Parathyroid adenoma (tissue), 2 donors: ENCODE results near the gene UBE2E2.

Source experiments
- H2AFZ ChIP-seq: fragments of 300-600 bp; sonication (generic); one replicate; pipeline ENCODE4 v1.7.0; 2017; ENCODE audit warnings: antibody characterized with exemption, mild to moderate bottlenecking
- H3K27ac ChIP-seq: fragments of 300-600 bp; sonication (generic); one replicate; pipeline ENCODE4 v1.7.0; 2017
- H3K27me3 ChIP-seq: fragments of 300-600 bp; sonication (generic); one replicate; pipeline ENCODE4 v1.7.0; 2017; ENCODE audit warnings: low read length; ENCODE audit not compliant: control insufficient read depth, insufficient read depth
- H3K36me3 ChIP-seq: fragments of 300-600 bp; sonication (generic); one replicate; pipeline ENCODE4 v1.7.0; 2017; ENCODE audit warnings: low read length; ENCODE audit not compliant: control insufficient read depth, insufficient read depth
- H3K4me1 ChIP-seq: fragments of 300-600 bp; sonication (generic); one replicate; pipeline ENCODE4 v1.7.0; 2017; ENCODE audit warnings: control low read depth
- H3K4me2 ChIP-seq: fragments of 300-600 bp; sonication (generic); one replicate; pipeline ENCODE4 v1.7.0; 2017; ENCODE audit warnings: low read length
- H3K4me3 ChIP-seq: fragments of 300-600 bp; sonication (generic); one replicate; pipeline ENCODE4 v1.7.0; 2017; ENCODE audit warnings: low read depth, low read length
- H3K79me2 ChIP-seq: fragments of 300-600 bp; sonication (generic); one replicate; pipeline ENCODE4 v1.7.0; 2017; ENCODE audit warnings: control low read depth
- H3K9ac ChIP-seq: fragments of 300-600 bp; sonication (generic); one replicate; pipeline ENCODE4 v1.7.0; 2017; ENCODE audit warnings: mild to moderate bottlenecking
- H3K9me3 ChIP-seq: fragments of 300-600 bp; sonication (generic); one replicate; pipeline ENCODE4 v1.7.0; 2017; ENCODE audit warnings: low read length; ENCODE audit not compliant: control insufficient read depth
- CTCF ChIP-seq: fragments of 300-600 bp; sonication (generic); IDR thresholded peaks from one replicate; pipeline ENCODE4 v1.7.0; 2017; ENCODE audit warnings: antibody characterized with exemption, mild to moderate bottlenecking
- donor health status: primary hyperparathyroidism.

The UBE2E2 gene

DNA sequence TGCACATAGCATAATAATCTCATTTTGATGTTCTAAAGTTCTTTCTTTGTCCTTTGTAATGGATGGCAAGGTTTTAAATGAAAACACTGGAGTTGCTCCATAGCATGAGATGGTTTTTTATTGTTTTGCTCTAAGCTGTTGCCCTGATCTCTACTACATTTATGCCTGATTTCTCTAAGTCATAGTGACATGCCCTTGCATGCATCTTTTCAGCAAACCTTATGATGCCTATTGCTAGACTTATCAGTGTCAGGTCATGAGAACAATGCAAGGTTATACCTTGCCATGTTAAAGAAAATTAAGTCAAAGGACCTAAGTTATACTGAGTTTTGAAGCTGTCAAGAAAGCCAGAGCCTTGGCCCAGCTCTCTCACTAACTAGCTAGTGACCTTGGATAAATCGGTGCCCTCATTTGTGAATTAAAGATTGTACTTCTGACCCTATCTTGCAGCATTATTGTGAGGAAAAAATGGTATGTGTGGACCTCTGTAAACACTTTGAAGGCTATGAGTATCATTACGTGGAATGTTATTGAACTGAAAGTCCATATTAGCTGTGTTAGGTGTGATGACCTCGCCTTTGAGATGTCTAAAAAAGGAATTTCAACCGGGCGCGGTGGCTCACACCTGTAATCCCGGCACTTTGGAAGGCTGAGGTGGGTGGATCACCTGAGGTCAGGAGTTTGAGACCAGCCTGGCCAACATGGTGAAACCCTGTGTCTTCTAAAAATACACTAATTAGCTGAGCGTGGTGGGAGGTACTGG, 346.2 kb downstream of the UBE2E2 start:
- no peak for TF ChIP-seq CTCF
- H3K9me3 ChIP-seq: no peaks in the 10 kb centered on the region
- H3K4me2 ChIP-seq: no peak overlapping the region
- no peaks in the 10 kb centered on the region for H3K79me2 ChIP-seq
- H3K36me3 ChIP-seq: no peaks in the 10 kb centered on the region
- H3K27me3 ChIP-seq: no peaks in the 10 kb centered on the region
- H3K9ac ChIP-seq: no peak overlapping the region
- no peak overlapping the region for H3K27ac ChIP-seq
- no peak overlapping the region for H2AFZ ChIP-seq
- no peak overlapping the region for H3K4me3 ChIP-seq
- H3K4me1 ChIP-seq: no peaks in the 10 kb centered on the region

DNA sequence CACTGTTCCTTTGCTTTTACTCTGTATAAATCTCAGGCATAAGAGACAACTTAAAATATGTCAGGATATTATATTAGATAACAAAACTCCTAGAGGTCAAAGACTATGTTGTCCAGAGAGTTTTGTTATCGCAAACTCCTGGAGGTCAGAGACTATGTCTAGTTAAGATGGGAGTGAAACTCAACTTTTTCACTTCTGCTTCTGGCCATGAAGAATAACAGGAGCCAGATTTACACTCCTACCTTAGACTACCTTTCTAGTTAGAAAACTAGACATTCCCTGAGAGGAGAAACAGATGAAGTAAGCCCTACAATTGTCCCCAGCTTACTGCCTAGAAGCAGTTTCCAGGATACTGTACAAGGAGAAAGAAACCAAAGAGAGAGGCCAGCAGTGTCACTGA, 347.3 kb downstream of the UBE2E2 start:
- no peaks in the 10 kb centered on the region for H3K4me1 ChIP-seq
- H3K27ac ChIP-seq: no peak overlapping the region
- no peak overlapping the region for H3K4me2 ChIP-seq
- H3K27me3 ChIP-seq: no peaks in the 10 kb centered on the region
- H3K36me3 ChIP-seq: no peaks in the 10 kb centered on the region
- no peak overlapping the region for H3K9ac ChIP-seq
- no peaks in the 10 kb centered on the region for H3K79me2 ChIP-seq
- no peak for TF ChIP-seq CTCF
- no peak overlapping the region for H3K4me3 ChIP-seq
- no peaks in the 10 kb centered on the region for H3K9me3 ChIP-seq
- H2AFZ ChIP-seq: no peak overlapping the region

GRCh38 chr3:23552506-23552905, 349.4 kb downstream of the UBE2E2 start:
- no peak overlapping the region for H3K9ac ChIP-seq
- H3K27me3 ChIP-seq: no peaks in the 10 kb centered on the region
- H3K9me3 ChIP-seq: no peaks in the 10 kb centered on the region

GRCh38 chr3:23553353-23553752, 350.2 kb downstream of the UBE2E2 start:
- no peaks in the 10 kb centered on the region for H3K27me3 ChIP-seq
- no peak overlapping the region for H2AFZ ChIP-seq
- no peak for TF ChIP-seq CTCF
- H3K36me3 ChIP-seq: no peaks in the 10 kb centered on the region
- no peaks in the 10 kb centered on the region for H3K79me2 ChIP-seq
- H3K4me2 ChIP-seq: no peak overlapping the region
- H3K4me1 ChIP-seq: no peaks in the 10 kb centered on the region
- no peak overlapping the region for H3K4me3 ChIP-seq
- no peak overlapping the region for H3K9ac ChIP-seq
- no peak overlapping the region for H3K27ac ChIP-seq
- H3K9me3 ChIP-seq: no peaks in the 10 kb centered on the region

More at GRCh38 chr3:23552506-23552905, 349.4 kb downstream of the UBE2E2 start:
- H3K27ac ChIP-seq: no peak overlapping the region
- no peak overlapping the region for H3K4me2 ChIP-seq
- no peaks in the 10 kb centered on the region for H3K4me1 ChIP-seq
- no peaks in the 10 kb centered on the region for H3K79me2 ChIP-seq
- no peak overlapping the region for H2AFZ ChIP-seq
- no peak overlapping the region for H3K4me3 ChIP-seq
- no peaks in the 10 kb centered on the region for H3K36me3 ChIP-seq
- no peak for TF ChIP-seq CTCF
